ENCODE results near the gene CDK5RAP3.

CDK5RAP3 gene

GRCh38 chr17:48026502-48027321 is 55.8 kb downstream of the CDK5RAP3 start:
- peak; percentile 71 for DNase-seq

- no peak for DNase-seq
Observed at GRCh38 chr17:48027322-48027981, 56.5 kb downstream of the CDK5RAP3 start.

DNA sequence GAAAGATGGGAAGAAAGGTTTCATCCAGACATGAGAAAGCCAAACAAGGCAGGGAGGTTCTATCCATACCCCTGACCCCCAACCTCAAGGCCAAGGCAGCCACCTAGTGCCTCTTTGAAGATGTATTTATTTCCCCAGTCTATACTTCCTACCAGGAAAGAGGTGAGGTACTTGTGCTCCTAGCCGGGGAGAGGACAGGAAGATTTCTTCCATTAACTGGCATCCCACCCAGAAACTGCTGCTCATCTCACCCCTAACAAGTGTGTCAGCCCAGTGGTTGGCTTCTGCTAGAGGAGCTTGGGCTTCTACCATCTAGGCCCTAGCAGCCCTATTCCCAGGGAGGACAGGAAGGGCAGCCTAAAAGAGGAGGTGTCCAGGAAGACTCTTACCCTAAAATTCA is 57.8 kb downstream of the CDK5RAP3 start:
- DNase-seq: no peak

DNA sequence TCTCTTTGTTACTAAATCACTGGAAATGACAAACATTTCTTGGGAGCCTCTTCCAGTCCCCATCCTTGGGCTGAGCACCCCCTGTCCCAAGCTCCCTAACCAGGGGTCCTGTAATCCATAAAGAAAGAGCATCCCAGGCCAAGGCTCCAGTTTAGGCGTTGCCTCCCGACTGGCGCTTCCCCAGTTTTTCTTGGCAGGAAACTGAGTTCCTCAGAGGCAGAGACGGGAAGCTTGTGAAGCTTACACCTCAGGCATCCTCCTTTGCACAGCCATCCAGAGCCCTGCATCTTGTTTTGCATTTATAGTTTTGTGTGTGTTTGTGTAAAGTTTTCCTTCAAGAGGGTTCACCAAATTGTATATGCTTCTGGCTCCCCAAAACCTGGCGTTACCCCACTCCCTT is 59.6 kb downstream of the CDK5RAP3 start:
- DNase-seq: no peak
